ENCODE results near the gene CYBC1.

CYBC1 gene

DNA sequence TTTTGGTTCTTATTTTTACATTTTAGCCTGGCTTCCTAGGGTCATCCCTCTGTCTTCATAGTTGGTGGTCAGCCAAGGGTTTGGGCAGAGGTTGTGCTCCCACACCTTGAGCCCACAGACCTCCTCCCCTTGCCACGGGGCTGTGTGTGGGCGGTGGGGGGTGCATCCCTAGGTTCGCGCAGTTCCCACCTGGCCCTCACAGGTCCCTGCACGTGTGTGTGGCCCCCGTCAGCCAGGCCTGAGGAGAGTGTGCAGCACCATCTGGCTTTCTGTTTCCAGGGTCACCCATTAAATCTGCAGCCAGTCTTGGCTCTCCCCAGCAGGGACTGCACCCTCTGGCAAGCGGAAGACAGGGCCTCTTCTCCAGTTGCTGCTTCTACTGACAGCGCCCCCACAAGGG lies 18.5 kb downstream of the CYBC1 start:
- H3K4me3 ChIP-seq (ENCODE audit: low read length): no peak overlapping the region
- TF ChIP-seq, protein P1, sequence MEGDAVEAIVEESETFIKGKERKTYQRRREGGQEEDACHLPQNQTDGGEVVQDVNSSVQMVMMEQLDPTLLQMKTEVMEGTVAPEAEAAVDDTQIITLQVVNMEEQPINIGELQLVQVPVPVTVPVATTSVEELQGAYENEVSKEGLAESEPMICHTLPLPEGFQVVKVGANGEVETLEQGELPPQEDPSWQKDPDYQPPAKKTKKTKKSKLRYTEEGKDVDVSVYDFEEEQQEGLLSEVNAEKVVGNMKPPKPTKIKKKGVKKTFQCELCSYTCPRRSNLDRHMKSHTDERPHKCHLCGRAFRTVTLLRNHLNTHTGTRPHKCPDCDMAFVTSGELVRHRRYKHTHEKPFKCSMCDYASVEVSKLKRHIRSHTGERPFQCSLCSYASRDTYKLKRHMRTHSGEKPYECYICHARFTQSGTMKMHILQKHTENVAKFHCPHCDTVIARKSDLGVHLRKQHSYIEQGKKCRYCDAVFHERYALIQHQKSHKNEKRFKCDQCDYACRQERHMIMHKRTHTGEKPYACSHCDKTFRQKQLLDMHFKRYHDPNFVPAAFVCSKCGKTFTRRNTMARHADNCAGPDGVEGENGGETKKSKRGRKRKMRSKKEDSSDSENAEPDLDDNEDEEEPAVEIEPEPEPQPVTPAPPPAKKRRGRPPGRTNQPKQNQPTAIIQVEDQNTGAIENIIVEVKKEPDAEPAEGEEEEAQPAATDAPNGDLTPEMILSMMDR (conservative IDR thresholded peaks at IDR 0.05; ENCODE audit: low read depth, low read length): no peak
- no peak for DNase-seq (ENCODE audit: low read depth)

DNA sequence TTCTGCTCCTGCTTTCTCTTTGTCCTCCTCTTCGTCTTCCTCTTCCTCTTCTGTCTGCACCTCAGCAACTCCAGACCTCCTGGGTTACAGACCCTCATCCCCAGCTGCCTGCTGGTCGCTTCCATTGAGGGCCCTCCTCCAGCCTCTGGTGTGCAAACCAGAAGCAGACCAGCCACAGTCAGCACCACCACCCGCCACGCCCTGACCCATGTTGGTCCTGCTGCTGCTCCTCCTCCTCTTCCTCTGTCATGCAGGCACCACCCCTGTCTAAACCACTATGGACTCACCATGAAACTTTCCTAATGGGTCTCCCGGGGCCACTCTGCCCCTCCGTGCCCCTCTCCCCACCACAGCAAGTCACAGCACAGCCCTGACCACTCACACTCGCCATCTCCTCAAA lies 20.7 kb downstream of the CYBC1 start:
- TF ChIP-seq, protein P1 (conservative IDR thresholded peaks at IDR 0.05; ENCODE audit: low read depth, low read length): no peak
- no peak for DNase-seq (ENCODE audit: low read depth)
- no peak overlapping the region for H3K4me3 ChIP-seq (ENCODE audit: low read length)

DNA sequence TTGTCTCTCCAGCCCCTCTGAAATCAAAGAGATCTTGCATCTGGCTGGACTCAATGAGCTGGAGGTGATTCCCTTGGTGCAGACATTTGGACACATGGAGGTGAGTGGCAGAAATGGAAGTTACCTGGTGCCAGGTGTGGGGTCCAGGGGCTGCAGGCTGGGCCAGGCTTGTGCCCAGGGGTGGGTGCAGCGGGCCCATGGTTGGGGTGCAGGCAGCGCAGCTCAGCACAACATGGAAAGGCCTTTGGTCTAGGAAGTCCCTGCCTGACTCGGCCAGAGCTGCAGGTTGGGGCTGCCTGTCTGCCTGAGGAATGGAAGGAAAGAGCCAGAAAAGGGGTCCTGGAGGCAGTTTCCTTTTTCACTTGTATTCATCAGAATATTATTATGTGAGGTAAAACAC lies 22.0 kb downstream of the CYBC1 start:
- TF ChIP-seq, protein P1 (conservative IDR thresholded peaks at IDR 0.05; ENCODE audit: low read depth, low read length): no peak
- H3K4me3 ChIP-seq (ENCODE audit: low read length): no peak overlapping the region
- no peak for DNase-seq (ENCODE audit: low read depth)

DNA sequence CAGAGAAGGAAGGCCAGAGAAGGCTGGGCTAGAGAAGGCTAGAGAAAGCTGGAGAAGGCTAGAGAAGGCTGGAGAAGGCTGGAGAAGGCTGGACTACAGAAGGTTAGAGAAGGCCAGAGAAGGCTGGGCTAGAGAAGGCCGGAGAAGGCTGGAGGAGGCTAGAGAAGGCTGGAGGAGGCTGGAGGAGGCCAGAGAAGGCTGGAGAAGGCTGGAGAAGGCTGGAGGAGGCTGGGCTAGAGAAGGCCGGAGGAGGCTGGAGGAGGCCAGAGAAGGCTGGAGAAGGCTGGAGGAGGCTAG lies 25.7 kb downstream of the CYBC1 start:
- DNase-seq (ENCODE audit: low read depth): no peak

DNA sequence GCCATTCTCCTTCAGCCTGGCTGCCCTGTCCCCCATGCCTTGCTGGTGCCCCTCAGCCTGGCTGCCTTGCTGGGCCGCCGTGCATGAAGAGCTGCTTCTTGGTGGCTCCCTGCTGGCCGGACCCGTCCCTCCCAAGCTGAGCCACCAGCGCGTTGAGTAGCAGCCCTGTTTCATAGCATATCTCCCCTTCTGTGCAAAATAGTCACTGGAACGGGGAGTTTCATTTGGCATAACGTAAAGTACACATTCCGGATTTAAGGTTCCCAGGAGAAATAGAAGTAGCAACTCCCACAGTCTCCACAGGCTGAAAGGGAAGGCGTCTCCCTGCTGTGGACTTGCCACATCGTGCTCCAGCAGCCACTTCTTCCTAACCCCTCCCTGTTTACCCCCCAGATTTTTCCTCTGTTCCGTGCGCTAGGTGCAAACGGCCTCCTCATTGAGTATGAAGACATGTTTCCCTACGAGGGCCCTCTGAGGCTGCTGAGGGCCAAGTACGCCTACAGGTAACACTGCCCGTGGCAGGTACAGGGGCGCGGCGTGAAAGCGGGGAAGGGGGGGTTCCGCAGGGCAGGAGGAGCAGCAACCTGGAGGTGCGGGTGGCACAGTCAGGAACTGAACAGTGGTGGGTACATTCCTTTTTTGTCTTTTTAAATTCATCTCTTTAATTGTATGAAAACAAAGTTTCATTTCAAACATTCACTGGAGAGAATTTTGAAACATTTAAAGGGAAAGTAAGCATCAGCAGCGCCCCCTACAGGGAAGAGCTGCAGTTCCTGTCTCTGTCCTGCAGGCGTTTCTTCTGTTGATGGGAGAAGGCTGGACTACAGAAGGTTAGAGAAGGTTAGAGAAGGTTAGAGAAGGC lies 26.3 kb downstream of the CYBC1 start:
- DNase-seq (ENCODE audit: low read depth): no peak
- TF ChIP-seq, protein P1 (conservative IDR thresholded peaks at IDR 0.05; ENCODE audit: low read depth, low read length): peak; percentile 80
- H3K4me3 ChIP-seq (ENCODE audit: low read length): no peak overlapping the region

More for the DNA sequence above, 25.7 kb downstream of the CYBC1 start:
- TF ChIP-seq, protein P1 (conservative IDR thresholded peaks at IDR 0.05; ENCODE audit: low read depth, low read length): no peak
- H3K4me3 ChIP-seq (ENCODE audit: low read length): no peak overlapping the region

DNA sequence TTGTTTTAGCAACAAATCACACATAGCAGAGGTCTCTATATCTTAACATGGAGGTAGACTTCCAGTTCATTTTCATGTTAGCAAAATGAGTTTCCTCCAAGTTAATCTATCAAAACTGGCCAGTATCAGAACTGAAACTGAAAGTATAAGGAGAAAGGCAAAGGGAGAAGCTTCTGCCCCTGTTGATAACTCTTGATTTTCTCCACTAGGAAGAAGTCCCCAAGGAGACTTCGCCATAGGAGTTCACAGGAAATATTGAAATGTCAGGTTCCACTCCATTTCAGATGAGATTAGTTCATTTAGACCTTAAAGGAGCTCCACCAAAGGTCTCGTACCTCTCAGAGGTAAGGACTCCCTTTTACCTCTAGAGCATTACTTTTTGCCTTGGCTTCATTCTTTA lies 31.0 kb downstream of the CYBC1 start:
- TF ChIP-seq, protein P1 (conservative IDR thresholded peaks at IDR 0.05; ENCODE audit: low read depth, low read length): no peak
- H3K4me3 ChIP-seq (ENCODE audit: low read length): no peak overlapping the region
- DNase-seq (ENCODE audit: low read depth): no peak

Measured in retinal pigment epithelial cell (primary cell).